DMS114 treated with DMSO at 0.1 percent for 48 hours (cell line): Measurements from ENCODE around the gene CCDC34.

Experiments
- DNase-seq: peaks from one replicate; lab custom pipeline; 2025; ENCODE audit not compliant: unreplicated experiment; lab: John Stamatoyannopoulos, UW

The CCDC34 gene

DNA sequence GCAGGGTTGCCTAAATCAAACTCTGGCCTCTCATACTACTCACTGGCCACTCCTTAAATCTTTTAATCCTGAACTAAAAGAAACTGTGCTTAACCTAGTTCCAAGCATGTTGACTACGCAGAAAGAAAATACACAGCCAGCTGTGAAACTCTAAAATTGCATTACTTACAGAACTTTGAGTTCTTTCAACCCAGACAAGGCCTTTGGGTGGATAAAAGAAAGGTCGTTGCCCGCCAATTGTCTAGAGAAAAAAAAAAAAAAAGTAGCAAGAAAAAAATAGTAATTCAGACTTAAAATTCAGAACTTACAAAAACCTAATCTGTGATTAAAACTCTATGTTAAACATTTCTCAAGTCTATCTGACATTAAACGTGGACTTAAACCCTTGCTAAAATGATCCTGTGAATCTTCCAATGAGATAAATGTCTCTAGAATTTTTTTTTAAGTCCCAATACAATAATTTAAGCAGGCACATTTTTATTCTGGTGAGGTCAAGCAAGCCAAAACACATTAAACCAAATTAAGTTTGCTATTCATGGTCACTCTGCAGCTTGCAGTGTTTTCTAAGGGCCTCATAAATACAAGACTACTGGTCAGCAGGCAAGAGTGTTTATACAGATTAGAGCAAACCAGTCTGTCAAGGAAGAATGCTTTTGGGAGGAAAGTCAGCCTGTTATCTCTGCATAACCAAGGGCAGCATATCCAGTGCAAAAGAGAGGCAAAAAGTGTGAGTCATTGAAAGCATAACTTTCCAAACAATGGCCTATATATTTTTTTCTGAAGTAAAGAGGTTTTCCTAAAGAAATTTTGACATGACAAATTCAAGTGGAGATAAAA, 29.5 kb upstream of the CCDC34 start:
- DNase-seq = no peak

DNA sequence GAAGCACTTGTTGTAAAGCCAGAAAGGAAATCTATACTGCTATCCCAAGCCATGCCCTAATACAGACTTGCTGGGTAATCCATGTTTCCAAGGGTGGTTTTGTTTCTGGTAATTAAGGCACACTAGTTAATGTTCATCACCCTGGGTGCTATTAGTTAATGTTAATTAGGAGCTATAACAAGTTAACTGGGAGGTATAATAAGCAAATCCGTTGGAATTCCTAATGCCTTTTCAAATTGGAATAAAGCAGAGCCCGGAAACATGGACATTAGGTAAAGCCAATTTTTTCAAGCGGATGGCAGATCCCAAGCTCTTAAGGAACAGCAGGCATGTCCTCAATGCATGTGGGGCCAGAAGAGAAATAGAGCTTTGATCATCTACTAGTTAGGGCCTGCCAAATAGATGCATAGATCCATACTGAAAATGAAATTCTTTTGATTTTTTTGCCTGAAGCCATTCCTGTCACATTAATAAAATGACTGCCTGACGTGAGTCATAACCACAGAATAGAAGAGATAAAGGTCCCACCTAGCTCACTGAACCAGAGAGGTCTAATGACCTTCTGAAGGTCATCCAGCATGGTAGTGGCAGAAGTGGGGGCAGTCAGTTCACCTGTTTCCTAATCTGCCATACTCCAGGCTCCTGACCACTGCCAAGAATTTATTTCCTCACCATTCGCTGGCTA, 28.5 kb upstream of the CCDC34 start:
- DNase-seq = no peak

DNA sequence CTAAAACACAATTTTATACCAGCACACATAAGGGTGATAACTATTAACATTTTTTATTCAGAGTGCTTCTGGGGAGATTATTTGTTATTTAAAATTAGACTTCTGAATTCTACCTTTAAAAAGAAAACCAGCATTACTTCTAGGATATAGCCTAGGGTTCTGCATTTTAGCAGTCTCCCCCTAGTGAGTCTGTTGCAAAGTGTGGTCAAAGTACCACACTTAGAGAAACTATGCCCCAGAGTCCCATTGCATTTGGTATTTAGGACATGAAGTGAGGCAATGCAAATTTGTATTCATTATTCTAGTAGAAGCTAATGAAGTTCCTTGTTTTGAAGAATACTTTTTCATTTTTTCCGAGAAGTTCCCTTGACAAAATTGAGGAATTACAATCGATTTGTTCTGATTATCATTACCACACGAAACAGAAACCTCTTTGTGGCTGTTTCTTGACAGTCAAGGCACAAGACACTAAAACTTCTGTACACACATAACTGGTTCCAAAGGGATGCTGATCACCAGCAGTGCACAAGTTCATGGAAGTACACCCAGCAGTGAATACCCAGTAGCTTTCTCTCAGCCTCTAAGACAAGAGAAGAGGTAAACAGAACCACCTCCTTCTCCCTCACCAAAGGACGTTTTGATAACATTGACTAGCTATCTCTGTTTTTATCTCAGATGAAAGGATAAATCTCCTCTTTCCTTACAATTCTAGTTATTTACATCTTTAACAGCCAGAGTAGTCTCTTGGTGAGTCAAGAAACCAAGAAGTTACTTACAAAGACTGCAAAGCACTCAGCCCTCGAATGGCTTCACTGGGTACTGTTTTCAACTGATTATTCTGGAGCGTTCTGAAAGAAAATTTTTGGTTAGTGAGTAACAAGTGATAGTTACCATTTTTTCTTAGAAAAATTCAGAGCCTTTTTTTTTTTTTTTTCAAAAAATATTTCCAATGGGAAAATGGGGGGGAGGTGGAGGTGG, 27.6 kb upstream of the CCDC34 start:
- DNase-seq = no peak

DNA sequence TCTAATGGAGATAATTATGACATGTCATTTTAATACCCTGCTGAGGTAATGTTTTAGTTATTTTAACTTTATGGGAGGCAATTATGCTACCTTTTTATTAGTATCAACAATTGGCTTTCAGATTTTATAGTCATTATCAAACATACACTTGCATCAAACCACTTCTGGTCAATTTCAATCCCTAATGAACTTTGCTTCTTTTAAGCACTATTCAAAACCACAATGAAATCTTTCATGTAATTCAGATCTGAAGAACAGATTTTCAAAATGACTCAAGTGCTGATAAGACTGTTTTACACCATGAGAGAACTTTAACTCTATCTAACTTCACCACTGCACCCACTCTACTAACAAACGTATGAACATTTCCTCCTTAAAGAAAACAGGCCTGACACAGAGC, 25.9 kb upstream of the CCDC34 start:
- DNase-seq = no peak

DNA sequence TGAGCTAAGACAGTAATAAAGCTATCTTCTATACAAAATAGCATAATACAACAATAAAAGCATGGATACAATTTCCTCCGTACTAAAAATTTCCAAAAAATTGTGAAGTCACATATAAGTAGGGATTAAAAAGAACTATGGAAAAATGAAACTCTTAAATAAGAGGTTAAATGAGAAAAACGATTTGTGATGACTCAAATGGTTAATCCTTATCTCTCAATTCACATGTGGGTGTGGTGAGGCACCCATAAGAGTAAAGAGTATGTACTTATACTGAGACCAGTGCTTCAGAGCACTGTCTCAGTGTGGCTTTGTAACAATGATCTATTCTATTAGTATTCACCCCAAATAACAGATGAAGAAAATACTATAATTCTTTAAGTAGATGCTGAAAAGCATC, 25.0 kb upstream of the CCDC34 start:
- no peak for DNase-seq

DNA sequence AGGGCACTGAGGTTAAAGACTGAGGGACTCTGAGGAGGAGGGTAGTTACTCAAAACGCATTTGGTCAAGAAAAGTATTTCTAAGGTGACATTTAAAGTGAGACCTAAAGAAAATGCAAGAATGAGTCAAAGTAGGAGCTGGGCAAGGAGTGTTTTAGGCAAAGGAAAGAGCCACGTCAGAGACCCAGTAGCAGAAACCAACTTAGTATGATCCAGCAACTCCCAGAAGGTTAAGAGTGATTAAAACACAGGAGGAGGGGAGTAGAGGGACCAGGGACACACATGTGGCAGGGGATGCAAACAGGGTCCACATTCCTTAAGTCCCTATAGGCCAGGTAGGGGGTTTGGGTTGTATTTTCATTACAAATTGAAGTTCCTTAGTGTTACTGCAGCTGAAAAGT, 24.3 kb upstream of the CCDC34 start:
- DNase-seq = no peak

DNA sequence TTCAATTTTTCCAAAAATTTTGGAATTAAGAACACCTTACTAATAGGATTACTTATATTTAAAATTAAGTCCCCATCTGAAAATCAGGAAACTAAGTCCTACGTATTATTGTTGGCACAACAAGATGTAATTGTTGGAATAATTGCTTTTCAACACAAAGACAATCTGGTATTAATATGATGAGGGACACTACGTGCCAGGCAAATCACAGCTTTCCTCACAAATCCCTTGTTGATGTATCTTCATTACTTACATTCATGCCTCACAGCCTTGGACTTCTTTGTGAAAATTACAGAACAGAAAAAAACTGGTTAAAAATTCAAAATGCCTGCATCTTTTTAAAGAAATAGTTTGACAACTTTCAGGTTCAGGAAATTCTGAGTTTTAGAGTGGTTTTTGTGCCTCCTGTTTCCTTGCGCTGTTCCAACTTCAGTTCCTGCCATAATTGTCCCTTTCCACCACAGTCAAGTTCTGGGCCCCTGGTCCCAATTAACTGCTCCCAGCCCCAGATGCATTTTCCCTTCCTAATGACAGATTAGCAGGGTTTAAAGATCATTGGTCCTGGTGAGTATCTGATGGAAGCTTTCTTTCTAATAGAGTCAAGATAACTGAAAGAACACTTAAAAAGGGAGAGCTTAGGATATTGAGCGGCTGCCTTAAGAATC, 23.3 kb upstream of the CCDC34 start:
- no peak for DNase-seq

DNA sequence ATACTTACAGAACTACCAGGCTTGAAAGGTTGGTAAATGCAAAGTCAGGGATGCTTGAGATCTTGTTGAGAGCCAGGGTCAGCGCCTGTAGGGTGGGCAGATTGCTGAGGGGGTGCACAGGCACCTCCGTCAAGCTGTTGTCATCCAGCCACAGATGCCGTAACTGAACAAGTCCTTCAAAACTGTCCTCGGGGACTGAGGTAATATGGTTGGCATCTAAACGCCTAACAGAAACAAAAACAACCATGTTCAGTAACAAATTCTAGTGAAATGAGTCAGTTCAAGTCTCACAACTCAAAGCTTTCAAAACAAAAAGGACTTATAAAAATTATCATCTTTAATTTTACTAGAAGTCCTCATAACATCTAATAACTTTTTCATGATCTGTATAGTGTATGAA, 22.2 kb upstream of the CCDC34 start:
- DNase-seq = no peak

DNA sequence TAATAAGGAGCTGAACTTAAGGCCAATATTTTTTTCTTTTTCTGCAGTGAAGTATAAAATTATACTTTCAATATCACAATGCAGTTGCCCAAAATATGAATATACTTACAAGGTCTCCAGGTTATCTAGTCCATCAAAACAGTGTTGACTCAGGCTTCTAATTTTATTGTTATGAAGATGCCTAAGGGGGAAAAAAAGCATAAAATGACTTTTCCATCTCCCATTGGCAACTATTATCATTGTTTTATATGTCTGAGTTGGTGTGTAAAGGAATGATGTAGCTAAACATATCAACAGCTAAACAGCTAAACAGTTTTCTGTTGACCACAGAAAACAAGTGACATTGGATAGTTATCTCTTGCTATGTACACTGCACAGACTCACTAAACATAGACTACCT, 21.2 kb upstream of the CCDC34 start:
- DNase-seq = no peak

DNA sequence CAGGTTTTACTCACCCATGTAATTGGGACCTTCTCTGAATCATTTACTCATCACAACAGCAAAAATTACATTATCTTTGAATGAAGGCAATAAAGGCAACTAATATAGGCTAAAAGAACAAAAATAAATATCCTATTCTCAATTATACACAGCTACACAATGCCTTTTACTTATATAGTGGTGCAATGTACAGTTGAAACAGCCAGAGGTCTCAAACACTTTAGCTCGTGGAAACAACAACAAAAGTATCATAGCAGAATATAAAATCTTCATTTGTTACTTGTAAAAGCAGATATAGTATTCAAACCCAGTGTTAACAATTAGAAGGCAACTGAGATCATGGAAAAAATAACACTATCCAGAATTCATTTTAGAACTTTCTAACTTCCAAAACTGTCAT, 20.6 kb upstream of the CCDC34 start:
- no peak for DNase-seq

DNA sequence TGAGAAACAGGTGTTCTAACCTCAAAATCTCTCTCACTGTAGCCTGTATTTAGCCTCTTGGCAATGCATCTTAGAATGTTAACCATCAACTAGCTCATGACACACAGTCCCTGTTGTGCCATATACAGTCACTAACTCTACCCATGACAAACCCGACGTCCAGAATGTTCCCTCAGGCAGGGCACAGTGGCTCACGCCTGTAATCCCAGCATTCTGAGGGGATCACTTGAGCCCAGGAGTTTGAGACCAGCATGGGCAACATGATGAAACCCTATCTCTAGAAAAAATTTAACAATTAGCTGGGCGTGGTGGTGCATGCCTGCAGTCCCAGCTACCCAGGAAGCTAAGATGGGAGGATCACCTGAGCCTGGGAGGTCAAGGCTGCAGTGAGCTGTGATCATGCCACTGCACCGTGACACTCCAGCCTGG, 18.2 kb upstream of the CCDC34 start:
- DNase-seq = no peak

DNA sequence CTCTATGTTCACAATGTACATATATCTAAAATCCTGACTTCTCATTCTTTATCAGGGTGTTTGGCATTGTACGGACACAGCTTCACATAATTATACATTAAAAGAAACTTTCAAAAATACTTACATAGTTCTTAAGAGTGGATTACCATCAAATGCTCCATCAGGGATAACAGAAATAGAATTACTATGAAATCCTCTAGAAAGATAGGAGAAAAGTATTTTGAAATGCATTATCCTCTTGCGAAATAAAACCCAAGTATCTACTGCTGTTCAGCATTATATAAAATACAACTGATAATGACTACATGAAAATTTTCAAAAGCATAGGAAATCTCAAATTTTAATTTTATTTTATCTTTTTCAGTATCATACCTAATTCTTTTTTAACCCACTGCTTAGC, 17.8 kb upstream of the CCDC34 start:
- no peak for DNase-seq

DNA sequence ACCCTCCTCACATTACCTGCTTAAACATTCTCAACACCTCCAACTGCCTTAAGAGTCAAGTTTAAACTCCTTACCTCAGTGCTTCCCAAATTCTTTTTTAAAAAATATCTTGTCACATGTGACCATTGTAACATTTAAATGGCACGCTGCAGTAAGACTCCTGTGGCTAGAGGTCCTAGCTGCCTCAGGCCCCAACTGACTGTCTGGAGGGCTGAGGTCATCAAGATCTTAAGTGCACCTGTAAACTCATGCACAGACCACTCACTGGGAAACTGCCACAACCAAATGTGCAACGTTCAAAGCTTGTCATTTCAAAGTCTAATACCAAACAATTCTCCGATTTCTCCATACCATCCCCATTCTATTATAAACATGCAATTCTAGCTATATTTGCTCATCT, 16.4 kb upstream of the CCDC34 start:
- no peak for DNase-seq

DNA sequence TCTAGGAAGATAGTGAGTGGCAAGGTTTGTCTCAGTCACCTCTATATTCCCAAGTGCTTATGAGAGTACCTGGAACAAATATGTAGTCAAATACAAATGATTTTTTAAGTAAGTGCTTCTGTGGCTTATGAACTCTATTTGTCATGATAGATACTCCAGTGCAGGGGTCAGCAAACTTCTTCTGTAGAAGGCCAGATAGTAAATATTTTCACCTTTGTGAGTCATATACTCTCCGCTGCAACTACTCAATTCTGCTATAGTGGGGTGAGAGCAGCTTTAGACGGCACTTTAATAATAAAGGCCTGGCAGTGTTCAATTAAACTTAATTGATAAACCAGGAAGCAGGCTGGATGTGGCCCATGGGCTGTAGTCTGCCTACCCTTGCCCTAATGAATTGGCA, 12.4 kb upstream of the CCDC34 start:
- DNase-seq = no peak

DNA sequence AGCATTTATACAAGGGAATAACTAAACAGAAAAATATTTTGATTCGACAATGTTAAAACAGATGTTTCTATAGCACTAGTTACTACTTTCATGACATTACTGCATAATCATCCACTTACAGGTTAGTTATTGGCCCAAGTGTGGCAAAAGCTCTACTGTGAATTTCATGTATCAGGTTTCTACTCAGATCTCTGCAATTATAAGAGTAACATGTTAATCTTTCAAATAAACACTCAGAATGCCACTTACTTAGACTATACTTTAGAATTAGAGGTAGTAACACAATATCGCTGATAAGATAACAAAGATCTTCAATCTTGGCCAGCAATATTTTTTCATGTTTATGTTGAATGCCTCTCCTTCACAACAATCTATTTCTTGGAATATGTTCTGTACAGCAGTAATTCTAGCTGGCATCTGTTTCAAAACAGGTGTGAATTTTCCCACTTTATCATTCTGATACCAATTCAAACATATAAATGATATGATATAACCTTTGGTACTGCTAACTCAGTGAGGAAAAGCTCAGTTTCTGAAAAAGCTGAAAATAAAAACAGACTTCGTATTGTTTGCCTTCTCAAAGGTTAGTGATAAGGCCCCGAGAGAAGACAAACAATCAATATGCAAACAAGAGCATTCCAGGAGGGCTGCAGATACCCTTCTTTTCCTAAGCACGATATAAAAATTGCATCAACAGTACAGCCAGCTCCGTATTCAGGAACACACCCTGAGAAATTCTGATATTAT, 11.0 kb upstream of the CCDC34 start:
- DNase-seq = no peak

DNA sequence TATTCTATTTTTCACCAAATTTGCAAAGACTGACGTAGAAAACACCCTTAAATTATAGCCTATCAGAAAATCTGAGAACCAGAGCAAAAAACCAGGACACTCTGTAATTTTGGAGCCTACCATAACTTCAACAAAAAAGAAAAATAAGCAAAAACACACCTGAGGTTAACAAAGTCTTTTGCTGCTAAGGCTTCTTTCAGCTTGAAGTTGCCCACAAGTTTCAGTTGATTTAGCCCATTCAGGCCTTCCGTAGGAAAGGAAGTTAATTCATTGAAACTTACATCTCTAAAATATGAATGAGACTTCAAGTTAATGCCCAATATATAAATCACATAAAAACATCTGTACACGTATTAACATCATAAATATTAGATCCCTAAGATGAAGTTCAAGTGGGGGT, 10.4 kb upstream of the CCDC34 start:
- no peak for DNase-seq

DNA sequence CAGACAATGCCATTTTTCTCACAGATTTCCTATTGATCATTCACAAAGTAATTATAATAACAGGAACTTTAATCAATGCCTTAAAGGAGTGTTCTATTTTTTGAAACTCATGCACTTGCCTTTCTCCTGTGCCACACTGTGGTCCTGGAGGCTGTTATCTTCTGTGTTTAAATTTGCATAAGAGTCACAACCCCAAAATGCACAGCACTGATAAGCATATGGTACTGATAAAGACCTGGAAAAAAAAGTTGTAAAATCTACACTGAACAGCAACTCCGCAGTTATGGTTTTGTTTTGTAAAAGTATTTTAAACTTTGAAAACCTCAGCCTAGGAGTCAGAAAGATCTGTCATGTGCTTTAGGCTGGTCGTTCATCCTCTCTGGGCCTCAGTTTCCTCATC, 9.1 kb upstream of the CCDC34 start:
- DNase-seq = no peak

DNA sequence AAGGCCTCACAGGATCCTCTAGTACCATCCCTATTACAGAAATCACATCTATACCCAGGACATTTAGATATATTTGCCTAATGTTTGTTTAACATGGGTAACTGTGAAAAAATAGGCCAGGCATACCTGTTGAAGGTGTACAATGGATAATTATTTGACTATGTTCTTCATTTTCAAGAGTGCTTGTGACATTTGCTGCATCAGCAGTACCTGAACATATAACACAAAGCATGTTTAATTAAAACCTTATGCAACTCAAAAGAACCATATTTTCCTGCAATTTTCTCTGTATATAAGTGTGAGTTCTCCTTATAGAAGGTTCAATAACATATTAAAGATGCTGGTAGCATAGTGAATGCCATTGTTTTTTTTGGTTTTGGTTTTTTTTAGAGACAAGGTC, 8.5 kb upstream of the CCDC34 start:
- DNase-seq = no peak

DNA sequence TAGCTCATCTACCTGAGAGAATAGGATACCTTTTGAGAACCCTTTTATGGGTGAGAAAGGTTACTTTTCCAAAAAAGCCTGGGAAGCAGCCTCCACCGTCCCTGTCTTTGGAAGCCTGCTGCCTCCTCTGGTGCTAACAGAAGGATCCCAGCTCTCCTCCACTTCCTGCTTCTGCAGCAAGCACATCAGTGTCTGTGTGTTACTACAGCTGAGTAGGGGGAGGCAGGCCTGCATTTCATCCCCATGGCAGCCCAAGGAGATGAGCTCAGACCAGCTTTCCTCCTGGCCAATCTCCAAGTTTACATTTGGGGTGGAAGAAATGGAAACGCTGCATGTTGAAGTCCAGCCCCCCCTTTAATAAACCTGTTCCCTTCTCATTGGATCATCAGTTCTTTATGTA, 7.4 kb upstream of the CCDC34 start:
- no peak for DNase-seq

DNA sequence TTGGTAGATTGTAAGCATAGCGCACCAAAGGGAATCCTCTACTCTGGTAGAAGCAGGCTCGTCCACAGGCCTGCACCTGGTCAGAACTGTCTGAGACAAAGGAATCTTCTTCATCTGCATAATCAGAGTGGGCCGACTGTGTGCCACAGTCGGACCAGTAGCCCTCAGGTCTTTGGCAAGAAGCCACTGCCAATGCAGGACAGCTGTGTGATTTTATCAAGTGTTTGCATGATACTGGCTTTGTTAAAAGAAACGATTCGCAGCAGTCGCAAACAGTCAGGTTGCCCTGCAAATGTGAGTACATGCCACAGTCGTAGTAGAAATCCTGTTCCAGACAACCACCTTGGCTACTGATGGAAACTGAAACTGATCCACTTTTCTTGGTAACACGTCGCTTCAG, 4.9 kb upstream of the CCDC34 start:
- DNase-seq = no peak
